MM.1S (cell line): ENCODE measurements around the gene RGL3.

Source experiments
- DNase-seq: peaks from one replicate; pipeline ENCODE4 v3.0.0-alpha.2; 2015
- H2AFZ ChIP-seq: fragments of 300-600 bp; sonication (generic); 2 replicates; pipeline ENCODE4 v1.6.0; 2016; ENCODE audit warnings: antibody characterized with exemption, low read length
- H3F3A ChIP-seq: fragments of 300-600 bp; sonication (generic); 2 replicates; pipeline ENCODE4 v1.6.1; 2016; ENCODE audit warnings: mild to moderate bottlenecking, antibody characterized with exemption, low read length, moderate library complexity, mixed read lengths; ENCODE audit not compliant: insufficient read depth
- H3K27ac ChIP-seq: fragments of 300-600 bp; sonication (generic); 2 replicates; pipeline ENCODE4 v1.5.1; 2016; ENCODE audit warnings: mild to moderate bottlenecking, low read length
- H3K27me3 ChIP-seq: fragments of 300-600 bp; sonication (generic); replicated peaks from 2 replicates; pipeline ENCODE4 v1.6.0; 2016; ENCODE audit warnings: low read length; ENCODE audit not compliant: insufficient read depth
- H3K36me3 ChIP-seq: fragments of 300-600 bp; sonication (generic); replicated peaks from 2 replicates; pipeline ENCODE4 v1.6.1; 2016; ENCODE audit warnings: mild to moderate bottlenecking, low read length, mixed read lengths; ENCODE audit not compliant: insufficient read depth
- H3K4me1 ChIP-seq: fragments of 300-600 bp; sonication (generic); 2 replicates; pipeline ENCODE4 v1.6.1; 2016; ENCODE audit warnings: low read length, mixed read lengths
- H3K4me2 ChIP-seq: fragments of 300-600 bp; sonication (generic); 2 replicates; pipeline ENCODE4 v1.6.0; 2016; ENCODE audit warnings: low read depth, low read length
- H3K4me3 ChIP-seq: fragments of 300-600 bp; sonication (generic); 2 replicates; pipeline ENCODE4 v1.5.1; 2016; ENCODE audit warnings: low read length, mixed read lengths
- H3K79me2 ChIP-seq: fragments of 300-600 bp; sonication (generic); 2 replicates; pipeline ENCODE4 v1.6.1; 2016; ENCODE audit warnings: mixed run types, low read length, mixed read lengths
- H3K9ac ChIP-seq: fragments of 300-600 bp; sonication (generic); 2 replicates; pipeline ENCODE4 v1.6.1; 2016; ENCODE audit warnings: low read length, mixed read lengths
- H3K9me2 ChIP-seq: fragments of 300-600 bp; sonication (generic); replicated peaks from 2 replicates; pipeline ENCODE4 v1.6.1; 2016; ENCODE audit warnings: mild to moderate bottlenecking, low read length, mixed read lengths; ENCODE audit not compliant: insufficient read depth
- H3K9me3 ChIP-seq: fragments of 300-600 bp; sonication (generic); replicated peaks from 2 replicates; pipeline ENCODE4 v1.6.1; 2016; ENCODE audit warnings: mild to moderate bottlenecking, low read length, mixed read lengths; ENCODE audit not compliant: insufficient read depth
- H4K20me1 ChIP-seq: fragments of 300-600 bp; sonication (generic); 2 replicates; pipeline ENCODE4 v1.6.1; 2016; ENCODE audit warnings: mild to moderate bottlenecking, low read length, moderate library complexity, mixed read lengths; ENCODE audit not compliant: insufficient read depth
- EZH2 ChIP-seq: fragments of 300-600 bp; sonication (generic); optimal IDR thresholded peaks from 2 replicates; pipeline ENCODE3; 2017; ENCODE audit warnings: low read depth, mild to moderate bottlenecking, antibody characterized with exemption, low read length, mixed read lengths
- EZH2phosphoT487 ChIP-seq: fragments of 300-600 bp; sonication (generic); IDR thresholded peaks from 2 replicates; pipeline ENCODE4 v1.6.1; 2018; ENCODE audit warnings: antibody characterized with exemption, low read length
- TF ChIP-seq, protein P1 (sequence below): fragments of 300-600 bp; sonication (generic); IDR thresholded peaks from 2 replicates; pipeline ENCODE4 v1.5.1; 2016; ENCODE audit warnings: antibody characterized with exemption, low read length, mixed read lengths

RGL3 gene

DNA sequence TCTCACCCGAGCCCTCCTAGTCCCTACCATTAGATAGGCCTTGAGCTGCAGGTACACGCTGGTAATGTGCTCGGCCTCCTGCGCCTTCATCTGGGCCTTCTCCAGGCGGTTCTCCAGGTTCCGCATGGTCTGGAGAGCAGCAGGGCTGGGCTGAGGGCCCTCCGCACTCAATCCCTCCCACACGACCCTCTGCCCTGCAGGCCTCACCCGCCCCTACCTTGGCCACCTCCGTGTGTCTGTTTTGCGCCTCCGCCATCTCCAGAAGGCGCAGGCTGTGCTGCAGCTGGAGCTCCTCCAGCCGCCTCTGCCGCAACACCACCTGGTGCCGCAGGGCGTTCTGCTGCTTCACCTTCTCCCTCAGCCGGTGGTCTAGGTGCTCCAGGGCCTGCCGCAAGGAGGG lies 7.5 kb upstream of the RGL3 start:
- Histone ChIP-seq H3K4me1 (no peaks in the 10 kb centered on the region; the same call in 1 of the 2 replicates), H3K79me2 (no peaks in the 10 kb centered on the region), H3K27ac (no peak overlapping the region), H3K9me2 (no peaks in the 10 kb centered on the region), H3K36me3 (no peaks in the 10 kb centered on the region), H2AFZ (no peak overlapping the region), H3F3A (no peaks in the 10 kb centered on the region; the same call in 1 of the 2 replicates), H3K4me2 (no peak overlapping the region), H4K20me1 (no peaks in the 10 kb centered on the region), H3K4me3 (no peak overlapping the region), H3K9me3 (no peaks in the 10 kb centered on the region), H3K9ac (no peak overlapping the region), H3K27me3 (peaks cover 29% of the 10 kb centered on the region)
- no peak for DNase-seq
- TF ChIP-seq, protein P1, sequence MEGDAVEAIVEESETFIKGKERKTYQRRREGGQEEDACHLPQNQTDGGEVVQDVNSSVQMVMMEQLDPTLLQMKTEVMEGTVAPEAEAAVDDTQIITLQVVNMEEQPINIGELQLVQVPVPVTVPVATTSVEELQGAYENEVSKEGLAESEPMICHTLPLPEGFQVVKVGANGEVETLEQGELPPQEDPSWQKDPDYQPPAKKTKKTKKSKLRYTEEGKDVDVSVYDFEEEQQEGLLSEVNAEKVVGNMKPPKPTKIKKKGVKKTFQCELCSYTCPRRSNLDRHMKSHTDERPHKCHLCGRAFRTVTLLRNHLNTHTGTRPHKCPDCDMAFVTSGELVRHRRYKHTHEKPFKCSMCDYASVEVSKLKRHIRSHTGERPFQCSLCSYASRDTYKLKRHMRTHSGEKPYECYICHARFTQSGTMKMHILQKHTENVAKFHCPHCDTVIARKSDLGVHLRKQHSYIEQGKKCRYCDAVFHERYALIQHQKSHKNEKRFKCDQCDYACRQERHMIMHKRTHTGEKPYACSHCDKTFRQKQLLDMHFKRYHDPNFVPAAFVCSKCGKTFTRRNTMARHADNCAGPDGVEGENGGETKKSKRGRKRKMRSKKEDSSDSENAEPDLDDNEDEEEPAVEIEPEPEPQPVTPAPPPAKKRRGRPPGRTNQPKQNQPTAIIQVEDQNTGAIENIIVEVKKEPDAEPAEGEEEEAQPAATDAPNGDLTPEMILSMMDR, result no peak
- TF ChIP-seq EZH2, result no peak
- no peak for TF ChIP-seq EZH2phosphoT487

DNA sequence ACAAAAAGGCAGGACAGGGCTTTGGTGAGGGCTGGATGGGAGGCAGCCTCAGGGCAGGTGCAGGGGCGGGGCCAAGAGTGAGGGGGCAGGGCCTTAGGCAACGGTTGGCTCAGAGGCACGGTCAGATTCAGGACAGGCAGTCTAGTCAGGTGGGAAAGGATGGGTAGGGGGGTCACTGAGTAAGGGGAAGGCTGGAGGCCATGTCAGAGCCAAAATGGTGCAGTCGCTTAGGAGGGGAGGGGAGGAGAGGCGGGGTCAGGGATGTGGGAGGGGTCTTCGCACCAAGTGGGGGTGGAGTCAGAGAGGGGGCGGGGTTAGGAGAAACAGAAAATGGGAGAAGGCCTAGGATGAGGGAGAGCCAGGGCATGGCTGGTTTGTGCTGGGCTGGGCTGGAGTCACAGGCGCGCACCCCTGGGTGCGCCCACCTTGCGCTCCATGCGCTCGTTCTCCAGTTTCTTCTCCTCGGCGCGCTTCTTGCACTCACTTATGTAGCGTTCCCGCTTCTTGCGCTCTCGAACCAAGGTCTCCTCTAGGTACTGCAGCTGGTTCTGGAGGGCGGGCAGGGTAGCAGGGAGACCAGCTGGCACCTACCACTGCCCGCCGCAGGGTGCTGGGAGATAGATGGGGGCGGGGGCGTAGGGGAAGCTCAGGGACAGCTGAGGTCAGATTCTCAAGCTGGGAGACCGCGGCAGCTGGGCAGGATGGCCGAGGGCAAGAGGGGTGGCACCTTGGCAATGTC lies 6.8 kb upstream of the RGL3 start:
- Histone ChIP-seq H3K79me2 (no peaks in the 10 kb centered on the region), H3K4me1 (no peaks in the 10 kb centered on the region; the same call in 1 of the 2 replicates), H3K27me3 (peaks cover 36% of the 10 kb centered on the region), H3K9ac (no peak overlapping the region), H3K4me3 (no peak overlapping the region), H3K4me2 (no peak overlapping the region), H3K9me2 (no peaks in the 10 kb centered on the region), H3K36me3 (no peaks in the 10 kb centered on the region), H2AFZ (no peak overlapping the region), H3K9me3 (no peaks in the 10 kb centered on the region), H3K27ac (no peak overlapping the region), H4K20me1 (no peaks in the 10 kb centered on the region), H3F3A (no peaks in the 10 kb centered on the region; the same call in 1 of the 2 replicates)
- DNase-seq, result no peak
- TF ChIP-seq EZH2phosphoT487 (no peak), EZH2 (no peak)
- TF ChIP-seq, protein P1, result no peak

DNA sequence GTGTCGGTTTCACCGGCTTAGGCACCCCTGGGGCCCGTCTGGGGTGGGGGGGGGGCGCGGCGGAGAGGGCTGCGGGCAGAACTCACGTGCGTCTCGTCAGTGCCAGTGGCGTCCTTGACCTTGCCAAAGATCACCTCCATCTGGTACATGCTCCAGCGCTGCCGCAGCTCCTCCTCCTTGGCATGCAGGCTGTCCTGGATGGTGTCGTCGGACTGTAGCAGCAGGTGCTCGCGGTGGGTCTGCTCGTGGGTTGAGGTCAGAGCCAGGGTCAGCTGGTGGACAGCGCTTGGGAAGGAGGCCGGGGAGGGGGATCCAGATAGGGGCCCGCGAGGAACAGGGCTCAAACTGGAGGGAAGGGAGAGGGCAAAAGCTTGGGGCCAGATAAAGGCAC lies 4.7 kb upstream of the RGL3 start:
- Histone ChIP-seq H3K4me2 (no peak overlapping the region), H3K4me3 (no peak overlapping the region), H3K9me3 (no peaks in the 10 kb centered on the region), H3K4me1 (no peaks in the 10 kb centered on the region; the same call in 1 of the 2 replicates), H3K36me3 (no peaks in the 10 kb centered on the region), H3K27ac (no peak overlapping the region), H3K79me2 (no peaks in the 10 kb centered on the region), H3K27me3 (peaks cover 48% of the 10 kb centered on the region), H2AFZ (no peak overlapping the region), H3F3A (no peaks in the 10 kb centered on the region; the same call in 1 of the 2 replicates), H3K9me2 (no peaks in the 10 kb centered on the region), H3K9ac (no peak overlapping the region), H4K20me1 (no peaks in the 10 kb centered on the region)
- no peak for DNase-seq
- TF ChIP-seq EZH2 (no peak), EZH2phosphoT487 (no peak)
- TF ChIP-seq, protein P1, result no peak
